Measurements from ENCODE around the gene GJA1.
"Not testable (repeated sequence)": the region's sequence is repeated elsewhere in the genome, so short reads cannot be mapped to it uniquely, and the experiment has no call there.

Gene GJA1

GRCh38 chr6:121436960-121437850 lies 1.8 kb downstream of the GJA1 start:
- no peak for DNase-seq (ENCODE audit: low read depth in 2 of 3, low spot score in 2 of 3)

GRCh38 chr6:121437851-121438651 lies 2.6 kb downstream of the GJA1 start:
- DNase-seq (ENCODE audit: low read depth in 2 of 3, low spot score in 2 of 3), result no peak

- no peak for DNase-seq (ENCODE audit: low read depth in 2 of 3, low spot score in 2 of 3)
Observed at GRCh38 chr6:121438869-121439268, 3.4 kb downstream of the GJA1 start.

GRCh38 chr6:121439475-121439874 lies 4.0 kb downstream of the GJA1 start:
- no peak for DNase-seq (ENCODE audit: low read depth in 2 of 3, low spot score in 2 of 3)

- DNase-seq (ENCODE audit: low read depth in 2 of 3, low spot score in 2 of 3), result no peak
Observed at GRCh38 chr6:121439926-121440325, 4.5 kb downstream of the GJA1 start.

- DNase-seq (ENCODE audit: low read depth in 2 of 3, low spot score in 2 of 3), result no peak
Observed at GRCh38 chr6:121441477-121441876, 6.0 kb downstream of the GJA1 start.

- DNase-seq (ENCODE audit: low read depth in 2 of 3, low spot score in 2 of 3), result no peak
Observed at GRCh38 chr6:121442576-121442975, 7.1 kb downstream of the GJA1 start.

- DNase-seq (ENCODE audit: low read depth in 2 of 3, low spot score in 2 of 3), result no peak
Observed at GRCh38 chr6:121443971-121444541, 8.6 kb downstream of the GJA1 start.

- not testable (repeated sequence) for DNase-seq (ENCODE audit: low read depth in 2 of 3, low spot score in 2 of 3)
Observed at GRCh38 chr6:121446705-121447104, 11.3 kb downstream of the GJA1 start.

GRCh38 chr6:121447746-121448145 lies 12.3 kb downstream of the GJA1 start:
- not testable (repeated sequence) for DNase-seq (ENCODE audit: low read depth in 2 of 3, low spot score in 2 of 3)

GRCh38 chr6:121448528-121448927 lies 13.1 kb downstream of the GJA1 start:
- not testable (repeated sequence) for DNase-seq (ENCODE audit: low read depth in 2 of 3, low spot score in 2 of 3)

- no peak for DNase-seq (ENCODE audit: low read depth in 2 of 3, low spot score in 2 of 3)
Observed at GRCh38 chr6:121449331-121449730, 13.9 kb downstream of the GJA1 start.

GRCh38 chr6:121450242-121450641 lies 14.8 kb downstream of the GJA1 start:
- no peak for DNase-seq (ENCODE audit: low read depth in 2 of 3, low spot score in 2 of 3)

- DNase-seq (ENCODE audit: low read depth in 2 of 3, low spot score in 2 of 3), result no peak
Observed at GRCh38 chr6:121451250-121451649, 15.8 kb downstream of the GJA1 start.

GRCh38 chr6:121453191-121453590 lies 17.7 kb downstream of the GJA1 start:
- DNase-seq (ENCODE audit: low read depth in 2 of 3, low spot score in 2 of 3), result no peak

GRCh38 chr6:121460170-121460569 lies 24.7 kb downstream of the GJA1 start:
- no peak for DNase-seq (ENCODE audit: low read depth in 2 of 3, low spot score in 2 of 3)

- no peak for DNase-seq (ENCODE audit: low read depth in 2 of 3, low spot score in 2 of 3)
Observed at GRCh38 chr6:121463087-121463486, 27.6 kb downstream of the GJA1 start.

GRCh38 chr6:121465101-121465500 lies 29.7 kb downstream of the GJA1 start:
- no peak for DNase-seq (ENCODE audit: low read depth in 2 of 3, low spot score in 2 of 3)

GRCh38 chr6:121479486-121480098 lies 44.1 kb downstream of the GJA1 start:
- DNase-seq (ENCODE audit: low read depth in 2 of 3, low spot score in 2 of 3), result no peak

- DNase-seq (ENCODE audit: low read depth in 2 of 3, low spot score in 2 of 3), result no peak
Observed at GRCh38 chr6:121480099-121480713, 44.8 kb downstream of the GJA1 start.
